Activated CD4-positive, alpha-beta T cell treated with anti-CD3 and anti-CD28 coated beads, Interleukin-10, Interleukin-2, amounts not matched to agents 100 ng/mL and 50 ng/mL, durations not matched to agents 16 hours and 8 hours (primary cell): Measurements from ENCODE around the gene TWNK.

ENCODE experiments used
- DNase-seq: peaks from one replicate; pipeline ENCODE4 v3.0.0-alpha.2; 2020

TWNK gene

GRCh38 chr10:101013365-101013825, 26.1 kb downstream of the TWNK start:
- no peak for DNase-seq

GRCh38 chr10:101014230-101014884, 27.0 kb downstream of the TWNK start:
- DNase-seq: peak; percentile 78

GRCh38 chr10:101014966-101015581, 27.7 kb downstream of the TWNK start:
- peak; percentile 54 for DNase-seq

- no peak for DNase-seq
Measured at GRCh38 chr10:101015582-101015973, 28.2 kb downstream of the TWNK start.

GRCh38 chr10:101016814-101017213, 29.5 kb downstream of the TWNK start:
- no peak for DNase-seq

GRCh38 chr10:101018118-101018599, 30.8 kb downstream of the TWNK start:
- DNase-seq: no peak

- peak; percentile 85 for DNase-seq
Measured at GRCh38 chr10:101018600-101019439, 31.5 kb downstream of the TWNK start.

- no peak for DNase-seq
Measured at GRCh38 chr10:101019440-101019703, 32.0 kb downstream of the TWNK start.

GRCh38 chr10:101020427-101021075, 33.2 kb downstream of the TWNK start:
- no peak for DNase-seq

GRCh38 chr10:101021239-101021638, 33.9 kb downstream of the TWNK start:
- DNase-seq: no peak

- no peak for DNase-seq
Measured at GRCh38 chr10:101021692-101022251, 34.4 kb downstream of the TWNK start.

GRCh38 chr10:101022967-101023705, 35.8 kb downstream of the TWNK start:
- DNase-seq: no peak

- no peak for DNase-seq
Measured at GRCh38 chr10:101027106-101027720, 39.9 kb downstream of the TWNK start.

- DNase-seq: no peak
Measured at GRCh38 chr10:101028446-101029337, 41.3 kb downstream of the TWNK start.

GRCh38 chr10:101029520-101030295, 42.4 kb downstream of the TWNK start:
- DNase-seq: no peak

- DNase-seq: no peak
Measured at GRCh38 chr10:101030496-101031127, 43.3 kb downstream of the TWNK start.

- DNase-seq: peak; percentile 97
Measured at GRCh38 chr10:101031128-101031795, 43.9 kb downstream of the TWNK start, which contains the start of the genes PDZD7 and SFXN3. Gene PDZD7 (minus strand): TSS chr10:101031129. CDS start chr10:101030219, 910 bp downstream. Gene SFXN3 (plus strand): TSS chr10:101031234. CDS start chr10:101034695, 3,461 bp downstream.
